ENCODE measurements around the gene FUT8. TPM values are rescaled to one million over a fixed set of nuclear protein-coding genes. Genes with fewer than 3 reads are reported as not detected.

FUT8 gene
- total and polyA plus RNA-seq, 2 of the 8 experiments (the other 6 are each of a cell fraction or from before 2014, with no cell fraction given): 10.5 to 25.1 TPM

GRCh38 chr14:65676361-65677014 lies 264.0 kb downstream of the FUT8 start:
- H2BK15ac ChIP-seq (ENCODE audit: low read length): no peak overlapping the region
- no peak overlapping the region for H2AK5ac ChIP-seq (ENCODE audit: low read depth, low read length)
- H3K14ac ChIP-seq (ENCODE audit: insufficient read length): no peak overlapping the region
- WGBS, 2 experiments (ENCODE audit: extremely low coverage in 1 of 2, insufficient coverage in 1 of 2, insufficient read length in 1 of 2, insufficient replicate concordance in 2 of 2, low coverage in 1 of 2, low lambda C conversion rate in 2 of 2, missing lambda C conversion rate in 1 of 2): 81% methylated on average over 5 of the region's 5 CpGs; no CpG with 5 or more reads in 1 of the 2 experiments
- no peaks in the 10 kb centered on the region for H3K79me1 ChIP-seq (ENCODE audit: low read depth, low read length)
- POLR2A ChIA-PET (ENCODE audit: partially characterized antibody): no interaction called here
- no peak overlapping the region for H2AFZ ChIP-seq (ENCODE audit: low read length)
- no peak overlapping the region for H3K27ac ChIP-seq (ENCODE audit: low read depth, low read length)
- H4K5ac ChIP-seq (ENCODE audit: insufficient read length, low read depth, low read length): no peak overlapping the region
- no peak overlapping the region for H4K91ac ChIP-seq (replicated peaks; ENCODE audit: insufficient read length, low read length)
- no peak overlapping the region for H3K9ac ChIP-seq (replicated peaks in 1 of 4; ENCODE audit: extremely low read depth in 1 of 4, low read depth in 3 of 4, low read length in 3 of 4)
- no peak overlapping the region for H3K23ac ChIP-seq (ENCODE audit: insufficient read length)
- H2BK5ac ChIP-seq (ENCODE audit: low read depth, low read length): no peak overlapping the region
- TF ChIP-seq CHD1 (IDR thresholded peaks at IDR 0.05; ENCODE audit: low read depth, low read length) (no peak), MAFK (IDR thresholded peaks at IDR 0.05; ENCODE audit: low read depth, low read length) (no peak), RBBP5 (IDR thresholded peaks at IDR 0.05; ENCODE audit: borderline replicate concordance, low read depth, low read length) (no peak), SIX5 (IDR thresholded peaks at IDR 0.05; ENCODE audit: low read depth, low read length) (no peak), HDAC2 (IDR thresholded peaks at IDR 0.05; ENCODE audit: borderline replicate concordance in 1 of 2, low read depth in 2 of 2, low read length in 2 of 2) (no peak), TEAD4 (IDR thresholded peaks at IDR 0.05; ENCODE audit: low read depth, low read length) (no peak), TAF1 (IDR thresholded peaks at IDR 0.05; ENCODE audit: low read depth, low read length) (no peak), POLR2AphosphoS5 (IDR thresholded peaks at IDR 0.05; ENCODE audit: low read depth, low read length) (no peak)
- H3K4ac ChIP-seq (replicated peaks; ENCODE audit: insufficient read length, low read depth, low read length): no peak overlapping the region
- no peaks in the 10 kb centered on the region for H3K79me2 ChIP-seq (ENCODE audit: control insufficient read depth in 1 of 2, insufficient read depth in 2 of 2, low read length in 2 of 2)
- H3K23me2 ChIP-seq (ENCODE audit: low read depth, low read length): no peaks in the 10 kb centered on the region; the same call in 1 of the 2 replicates
- H2BK12ac ChIP-seq (ENCODE audit: low read depth, low read length): no peak overlapping the region
- no peak overlapping the region for H3K4me2 ChIP-seq (ENCODE audit: insufficient read depth in 1 of 2, low read depth in 2 of 2, low read length in 2 of 2)
- no peak overlapping the region for H2BK20ac ChIP-seq (ENCODE audit: low read length)
- H3K4me3 ChIP-seq (ENCODE audit: extremely low read depth in 1 of 4, insufficient read depth in 2 of 4, low read depth in 3 of 4, low read length in 4 of 4): no peak overlapping the region
- no peak overlapping the region for H3K18ac ChIP-seq (ENCODE audit: extremely low read depth, low read length)
- no peak for DNase-seq (ENCODE audit: low read depth in 1 of 2, low spot score in 2 of 2)
- H2BK120ac ChIP-seq (replicated peaks; ENCODE audit: low read depth, low read length): no peak overlapping the region
- no peaks in the 10 kb centered on the region for H3K4me1 ChIP-seq (replicated peaks in 1 of 4; ENCODE audit: control insufficient read depth in 3 of 4, insufficient read depth in 4 of 4, low read length in 3 of 4)
- H4K8ac ChIP-seq (ENCODE audit: extremely low read depth, insufficient read depth, low read length): no peak overlapping the region
- H3K9me3 ChIP-seq (ENCODE audit: insufficient read depth in 2 of 2, low read depth in 1 of 2, low read length in 1 of 2): no peaks in the 10 kb centered on the region
- CTCF ChIA-PET (ENCODE audit: partially characterized antibody): interaction anchor here (1.4 kb wide), 1 partner anchor 283 kb away, joined by 4 read pairs; no protein-coding TSS in a partner anchor
- H3K36me3 ChIP-seq (ENCODE audit: control insufficient read depth in 2 of 4, insufficient read depth in 4 of 4, low read length in 3 of 4): no peaks in the 10 kb centered on the region
- no peaks in the 10 kb centered on the region for H3K27me3 ChIP-seq (replicated peaks in 1 of 4; ENCODE audit: control insufficient read depth in 3 of 4, extremely low read depth in 1 of 4, insufficient read depth in 3 of 4, low read length in 3 of 4)
- FAIRE-seq: no peak
- no peak overlapping the region for H3K56ac ChIP-seq (replicated peaks; ENCODE audit: insufficient read length, low read depth, low read length)
- H4K20me1 ChIP-seq (replicated peaks in 1 of 2; ENCODE audit: control insufficient read depth in 1 of 2, insufficient read depth in 2 of 2, low read length in 2 of 2): no peaks in the 10 kb centered on the region

Measured in H1 (cell line).